PC-9 (cell line): ENCODE results near the gene GPD2. TPM values are rescaled to one million over a fixed set of nuclear protein-coding genes. Genes with fewer than 3 reads are reported as not detected.

Experiments used
- BruUV-seq: library from RNA; stranded (reverse); fragments of 400-500 nt; replicated peaks from 2 replicates; lab custom pipeline; 2021; lab: Mats Ljungman, UMichigan
- CTCF ChIA-PET: fragments of 300-600 bp; sonication (Branson Sonifier 250); formaldehyde crosslinking; loops from one replicate; lab custom pipeline; 2022; ENCODE audit warnings: antibody characterized with exemption; lab: Charles Lee
- POLR2A ChIA-PET: fragments of 300-600 bp; sonication (Branson Sonifier 250); formaldehyde crosslinking; loops from one replicate; lab custom pipeline; 2022; ENCODE audit warnings: antibody characterized with exemption; ENCODE audit not compliant: unreplicated experiment; lab: Charles Lee
- DNase-seq, 2 experiments: peaks; one replicate each; pipeline versions ENCODE4 v3.0.0 to v3.0.0-alpha.2; 2015 to 2022; ENCODE audit warnings: mixed read lengths in 1 of 2
- H2AFZ ChIP-seq: fragments of 200-600 bp; sonication (generic); 2 replicates; pipeline ENCODE4 v1.8.1; 2017; ENCODE audit warnings: antibody characterized with exemption
- H3F3A ChIP-seq: fragments of 200-600 bp; sonication (generic); 2 replicates; pipeline ENCODE4 v1.8.1; 2017; ENCODE audit warnings: antibody characterized with exemption, mild to moderate bottlenecking, low read depth; ENCODE audit not compliant: insufficient read depth
- H3K27ac ChIP-seq: fragments of 200-600 bp; sonication (generic); 2 replicates; pipeline ENCODE4 v1.6.1; 2016; ENCODE audit warnings: mixed run types
- H3K27me3 ChIP-seq: fragments of 200-600 bp; sonication (generic); 2 replicates; pipeline ENCODE4 v1.6.1; 2016; ENCODE audit warnings: low read depth, mixed run types; ENCODE audit not compliant: insufficient read depth
- H3K36me3 ChIP-seq: fragments of 200-600 bp; sonication (generic); 2 replicates; pipeline ENCODE4 v1.6.1; 2016; ENCODE audit warnings: low read depth, mixed run types
- H3K4me1 ChIP-seq: fragments of 200-600 bp; sonication (generic); replicated peaks from 2 replicates; pipeline ENCODE4 v1.6.1; 2016; ENCODE audit warnings: mixed run types; ENCODE audit not compliant: insufficient read depth
- H3K4me2 ChIP-seq: fragments of 200-600 bp; sonication (generic); 2 replicates; pipeline ENCODE4 v1.6.1; 2017; ENCODE audit warnings: mixed run types
- H3K4me3 ChIP-seq: fragments of 200-600 bp; sonication (generic); 2 replicates; pipeline ENCODE4 v1.6.1; 2016; ENCODE audit warnings: mixed run types
- H3K79me2 ChIP-seq: fragments of 200-600 bp; sonication (generic); 2 replicates; pipeline ENCODE4 v1.6.1; 2017; ENCODE audit warnings: low read depth, mixed run types
- H3K9me2 ChIP-seq: fragments of 200-600 bp; sonication (generic); 2 replicates; pipeline ENCODE4 v1.8.1; 2017; ENCODE audit warnings: mild to moderate bottlenecking; ENCODE audit not compliant: insufficient read depth
- H3K9me3 ChIP-seq: fragments of 200-600 bp; sonication (generic); 2 replicates; pipeline ENCODE4 v1.8.1; 2016; ENCODE audit warnings: low read depth; ENCODE audit not compliant: insufficient read depth
- H4K20me1 ChIP-seq: fragments of 200-600 bp; sonication (generic); 2 replicates; pipeline ENCODE4 v1.8.1; 2017; ENCODE audit not compliant: insufficient read depth
- CTCF ChIP-seq: fragments of 200-600 bp; sonication (generic); conservative IDR thresholded peaks from 2 replicates; pipeline ENCODE4 v1.6.1; 2017; ENCODE audit warnings: mixed run types, antibody characterized with exemption, mild to moderate bottlenecking, moderate library complexity
- EZH2 ChIP-seq: fragments of 200-600 bp; sonication (generic); IDR thresholded peaks from 2 replicates; pipeline ENCODE4 v1.8.0; 2017; ENCODE audit warnings: antibody characterized with exemption, low read depth
- intact Hi-C: fragments of 100-400 bp; cut with micrococcal nuclease; formaldehyde crosslinking; loops from one replicate; pipeline ENCODE4 v1.10.0; 2022; ENCODE audit not compliant: unreplicated experiment
- total RNA-seq: library from RNA; stranded (reverse); gene quantifications from 2 replicates; pipeline ENCODE4 v1.2.3, GENCODE V29; 2021

Gene GPD2
- total RNA-seq, 1 experiment from 2014 or later, result 47.1 TPM

GRCh38 chr2:156486147-156486546 is 50.0 kb downstream of the GPD2 start:
- no peaks in the 10 kb centered on the region for H3K9me2 ChIP-seq
- H3K79me2 ChIP-seq, result no peaks in the 10 kb centered on the region
- H2AFZ ChIP-seq, result no peak overlapping the region
- H3F3A ChIP-seq, result no peaks in the 10 kb centered on the region; the same call in 1 of the 2 replicates
- H3K4me1 ChIP-seq, result peaks cover 8% of the 10 kb centered on the region; the same call in 1 of the 2 replicates
- no TSS peak for BruUV-seq
- H3K27ac ChIP-seq, result no peak overlapping the region
- ChIA-PET POLR2A (no interaction called here), CTCF (no interaction called here)
- no peaks in the 10 kb centered on the region for H3K36me3 ChIP-seq
- H4K20me1 ChIP-seq, result no peaks in the 10 kb centered on the region
- intact Hi-C loops, result no loop called here
- no peak for DNase-seq
- no peak overlapping the region for H3K4me2 ChIP-seq
- H3K4me3 ChIP-seq, result no peak overlapping the region
- no peaks in the 10 kb centered on the region for H3K27me3 ChIP-seq
- no peaks in the 10 kb centered on the region for H3K9me3 ChIP-seq
- no peak for TF ChIP-seq EZH2
- TF ChIP-seq CTCF, result no peak

GRCh38 chr2:156486614-156487013 is 50.4 kb downstream of the GPD2 start:
- H3K4me3 ChIP-seq, result no peak overlapping the region
- intact Hi-C loops, result no loop called here
- no peak for DNase-seq
- no peaks in the 10 kb centered on the region for H3K36me3 ChIP-seq
- H3F3A ChIP-seq, result no peaks in the 10 kb centered on the region; the same call in 1 of the 2 replicates
- H3K9me3 ChIP-seq, result no peaks in the 10 kb centered on the region
- no peak for TF ChIP-seq CTCF
- TF ChIP-seq EZH2, result no peak
- H3K27me3 ChIP-seq, result no peaks in the 10 kb centered on the region
- H3K4me2 ChIP-seq, result no peak overlapping the region
- no TSS peak for BruUV-seq
- CTCF ChIA-PET, result no interaction called here
- no peak overlapping the region for H3K27ac ChIP-seq
- H3K79me2 ChIP-seq, result no peaks in the 10 kb centered on the region
- no peaks in the 10 kb centered on the region for H3K9me2 ChIP-seq
- H2AFZ ChIP-seq, result no peak overlapping the region
- POLR2A ChIA-PET, result no interaction called here
- H3K4me1 ChIP-seq, result peaks cover 8% of the 10 kb centered on the region; the same call in 1 of the 2 replicates
- no peaks in the 10 kb centered on the region for H4K20me1 ChIP-seq

GRCh38 chr2:156489195-156489594 is 53.0 kb downstream of the GPD2 start:
- H2AFZ ChIP-seq, result no peak overlapping the region
- H3F3A ChIP-seq, result no peaks in the 10 kb centered on the region; the same call in 1 of the 2 replicates
- no peaks in the 10 kb centered on the region for H3K9me3 ChIP-seq
- no peak for DNase-seq
- intact Hi-C loops, result no loop called here
- H3K9me2 ChIP-seq, result no peaks in the 10 kb centered on the region
- H4K20me1 ChIP-seq, result no peaks in the 10 kb centered on the region
- no peaks in the 10 kb centered on the region for H3K36me3 ChIP-seq
- CTCF ChIA-PET, result no interaction called here
- H3K4me2 ChIP-seq, result no peak overlapping the region
- H3K27ac ChIP-seq, result no peak overlapping the region
- H3K4me3 ChIP-seq, result no peak overlapping the region
- POLR2A ChIA-PET, result no interaction called here
- no peaks in the 10 kb centered on the region for H3K27me3 ChIP-seq
- peaks cover 10% of the 10 kb centered on the region for H3K4me1 ChIP-seq
- BruUV-seq, result no TSS peak
- TF ChIP-seq CTCF, result no peak
- H3K79me2 ChIP-seq, result no peaks in the 10 kb centered on the region
